Osteocyte (in vitro differentiated cells): ENCODE measurements around the gene MRPS11. TPM values are rescaled to one million over a fixed set of nuclear protein-coding genes. Genes with fewer than 3 reads are reported as not detected.

ENCODE experiments used
- DNase-seq: peaks from one replicate; pipeline ENCODE4 v3.0.0; 2021; ENCODE audit warnings: mixed read lengths; ENCODE audit not compliant: unreplicated experiment; ENCODE audit errors: extremely low spot score
- H3K27ac Mint-ChIP-seq: one replicate; pipeline ENCODE4 v1.8.0; 2021; ENCODE audit warnings: mild to moderate bottlenecking, mixed read lengths; ENCODE audit not compliant: unreplicated experiment
- H3K27me3 Mint-ChIP-seq: one replicate; pipeline ENCODE4 v1.8.0; 2021; ENCODE audit warnings: mixed read lengths; ENCODE audit not compliant: unreplicated experiment
- H3K36me3 Mint-ChIP-seq: one replicate; pipeline ENCODE4 v1.8.0; 2021; ENCODE audit warnings: mixed read lengths; ENCODE audit not compliant: unreplicated experiment
- H3K4me1 Mint-ChIP-seq: one replicate; pipeline ENCODE4 v1.8.0; 2021; ENCODE audit warnings: mixed read lengths; ENCODE audit not compliant: unreplicated experiment
- H3K4me3 Mint-ChIP-seq: one replicate; pipeline ENCODE4 v1.8.0; 2021; ENCODE audit warnings: mild to moderate bottlenecking, moderate library complexity, mixed read lengths; ENCODE audit not compliant: unreplicated experiment
- H3K9me3 Mint-ChIP-seq: one replicate; pipeline ENCODE4 v1.8.0; 2021; ENCODE audit warnings: mixed read lengths; ENCODE audit not compliant: unreplicated experiment
- CTCF ChIP-seq: fragments of 200-600 bp; sonication (generic); IDR thresholded peaks from 2 replicates; pipeline ENCODE4 v1.5.0; 2021; ENCODE audit warnings: antibody characterized with exemption, mild to moderate bottlenecking, moderate library complexity
- total RNA-seq: library from RNA; stranded (reverse); gene quantifications from 2 replicates; pipeline ENCODE4 v1.2.1, GENCODE V29; 2021

The MRPS11 gene
- total RNA-seq, 1 donor from 2014 or later = 41.9 TPM

- H3K36me3 Mint-ChIP-seq = peaks cover 17% of the 10 kb centered on the region
- no peaks in the 10 kb centered on the region for H3K9me3 Mint-ChIP-seq
- no peak for TF ChIP-seq CTCF
- H3K27me3 Mint-ChIP-seq = no peaks in the 10 kb centered on the region
- no peaks in the 10 kb centered on the region for H3K4me1 Mint-ChIP-seq
- H3K4me3 Mint-ChIP-seq = no peak overlapping the region
- H3K27ac Mint-ChIP-seq = no peak overlapping the region
- DNase-seq = no peak
These were observed 36.9 kb downstream of the MRPS11 start for GRCh38 chr15:88504445-88504844.

GRCh38 chr15:88505721-88506120 lies 38.2 kb downstream of the MRPS11 start:
- no peaks in the 10 kb centered on the region for H3K27me3 Mint-ChIP-seq
- no peak overlapping the region for H3K27ac Mint-ChIP-seq
- no peak for DNase-seq
- no peak overlapping the region for H3K4me3 Mint-ChIP-seq
- no peaks in the 10 kb centered on the region for H3K9me3 Mint-ChIP-seq
- peaks cover 23% of the 10 kb centered on the region for H3K36me3 Mint-ChIP-seq
- no peaks in the 10 kb centered on the region for H3K4me1 Mint-ChIP-seq
- TF ChIP-seq CTCF = no peak

GRCh38 chr15:88506628-88507027 lies 39.1 kb downstream of the MRPS11 start:
- Mint-ChIP-seq H3K4me3 (no peak overlapping the region), H3K27me3 (no peaks in the 10 kb centered on the region), H3K27ac (no peak overlapping the region), H3K36me3 (peaks cover 29% of the 10 kb centered on the region), H3K9me3 (no peaks in the 10 kb centered on the region), H3K4me1 (no peaks in the 10 kb centered on the region)
- DNase-seq = no peak
- no peak for TF ChIP-seq CTCF

GRCh38 chr15:88509321-88509720 lies 41.8 kb downstream of the MRPS11 start:
- no peaks in the 10 kb centered on the region for H3K4me1 Mint-ChIP-seq
- no peak overlapping the region for H3K27ac Mint-ChIP-seq
- TF ChIP-seq CTCF = no peak
- H3K36me3 Mint-ChIP-seq = peaks cover 36% of the 10 kb centered on the region
- H3K27me3 Mint-ChIP-seq = no peaks in the 10 kb centered on the region
- DNase-seq = no peak
- H3K9me3 Mint-ChIP-seq = no peaks in the 10 kb centered on the region
- H3K4me3 Mint-ChIP-seq = no peak overlapping the region

GRCh38 chr15:88509964-88510363 lies 42.5 kb downstream of the MRPS11 start:
- Mint-ChIP-seq H3K4me3 (no peak overlapping the region), H3K36me3 (peaks cover 36% of the 10 kb centered on the region), H3K27ac (no peak overlapping the region), H3K9me3 (no peaks in the 10 kb centered on the region), H3K4me1 (no peaks in the 10 kb centered on the region), H3K27me3 (no peaks in the 10 kb centered on the region)
- no peak for TF ChIP-seq CTCF
- no peak for DNase-seq
